Measurements from ENCODE around the gene ZBTB43. TPM values are rescaled to one million over a fixed set of nuclear protein-coding genes. Genes with fewer than 3 reads are reported as not detected.

Gene ZBTB43
- total RNA-seq, 1 donor from 2014 or later, result 12.8 TPM

- no peak for ATAC-seq
Observed at GRCh38 chr9:126832440-126832839, 27.6 kb downstream of the ZBTB43 start.

DNA sequence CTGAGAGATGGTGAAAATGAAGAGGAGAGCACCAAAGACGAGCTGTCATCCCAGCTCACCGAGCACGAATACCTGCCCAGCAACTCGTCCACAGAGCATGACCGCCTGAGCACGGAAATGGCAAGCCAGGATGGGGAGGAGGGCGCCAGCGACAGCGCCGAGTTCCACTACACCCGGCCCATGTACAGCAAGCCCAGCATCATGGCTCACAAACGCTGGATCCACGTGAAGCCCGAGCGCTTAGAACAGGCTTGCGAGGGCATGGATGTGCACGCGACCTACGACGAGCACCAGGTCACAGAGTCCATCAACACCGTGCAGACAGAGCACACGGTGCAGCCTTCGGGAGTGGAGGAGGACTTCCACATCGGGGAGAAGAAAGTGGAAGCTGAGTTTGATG is 28.2 kb downstream of the ZBTB43 start:
- ATAC-seq, result no peak

DNA sequence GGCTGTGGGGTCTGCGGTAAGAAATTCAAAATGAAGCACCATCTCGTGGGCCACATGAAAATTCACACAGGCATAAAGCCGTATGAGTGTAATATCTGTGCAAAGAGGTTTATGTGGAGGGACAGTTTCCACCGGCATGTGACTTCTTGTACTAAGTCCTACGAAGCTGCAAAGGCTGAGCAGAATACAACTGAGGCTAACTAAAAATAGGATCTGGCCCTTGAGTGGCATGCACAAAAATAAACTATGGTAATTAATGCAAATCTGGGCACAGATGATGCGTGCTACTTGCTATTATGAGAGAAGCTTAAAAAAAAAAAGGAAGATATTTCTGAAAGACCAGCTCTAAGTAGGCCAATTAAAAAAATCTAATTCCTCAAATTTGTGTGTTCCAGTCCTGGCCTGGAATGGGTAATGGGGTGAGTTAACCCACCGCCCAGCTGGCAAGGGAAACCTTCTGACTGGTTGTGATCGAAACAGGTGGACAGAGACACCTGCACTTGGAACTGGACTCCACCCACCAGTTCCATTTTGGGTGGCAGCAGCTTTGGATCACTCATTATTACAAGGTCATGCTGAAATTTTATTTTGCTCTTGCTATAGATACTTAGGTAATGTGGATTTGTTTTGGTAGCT is 29.0 kb downstream of the ZBTB43 start:
- no peak for ATAC-seq

DNA sequence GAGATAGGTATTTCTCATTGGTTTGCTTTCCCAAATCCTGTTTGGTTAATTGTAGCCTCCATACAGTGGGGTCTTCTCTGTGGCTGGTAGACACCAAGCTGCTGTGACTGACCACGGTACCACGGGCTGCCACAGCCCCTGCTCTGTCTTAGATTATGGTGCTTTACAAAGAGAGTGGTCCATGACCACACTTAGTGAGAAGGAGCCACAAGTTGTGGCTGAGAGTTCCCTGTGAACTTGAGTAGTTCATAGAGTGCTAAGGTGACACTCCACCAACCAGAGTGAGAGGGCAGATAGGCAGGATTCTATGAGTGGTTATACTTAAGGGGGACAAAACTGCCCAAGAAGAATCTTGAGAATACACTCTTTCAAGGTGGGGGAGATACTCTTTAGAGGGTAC is 29.8 kb downstream of the ZBTB43 start:
- ATAC-seq, result no peak

DNA sequence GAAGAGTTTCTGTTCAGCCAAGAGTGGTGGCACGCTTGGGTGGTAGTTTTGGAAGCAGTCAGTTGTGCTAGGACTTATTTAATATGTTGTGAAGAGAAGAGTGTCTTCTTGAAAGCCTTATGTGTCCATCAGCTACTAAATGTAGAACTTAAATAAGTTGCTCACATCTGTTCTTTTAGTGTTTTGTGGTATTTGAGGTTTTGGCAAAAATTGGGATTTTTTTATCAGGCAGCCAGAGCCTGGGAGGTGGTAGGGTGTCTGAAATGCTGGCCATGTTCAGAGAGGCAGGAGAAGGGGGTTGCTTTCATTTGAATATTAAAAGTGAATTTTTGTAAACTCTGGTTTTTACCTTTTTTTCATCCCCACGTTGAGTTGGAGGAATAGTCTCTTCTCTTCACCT is 31.4 kb downstream of the ZBTB43 start:
- no peak for ATAC-seq

DNA sequence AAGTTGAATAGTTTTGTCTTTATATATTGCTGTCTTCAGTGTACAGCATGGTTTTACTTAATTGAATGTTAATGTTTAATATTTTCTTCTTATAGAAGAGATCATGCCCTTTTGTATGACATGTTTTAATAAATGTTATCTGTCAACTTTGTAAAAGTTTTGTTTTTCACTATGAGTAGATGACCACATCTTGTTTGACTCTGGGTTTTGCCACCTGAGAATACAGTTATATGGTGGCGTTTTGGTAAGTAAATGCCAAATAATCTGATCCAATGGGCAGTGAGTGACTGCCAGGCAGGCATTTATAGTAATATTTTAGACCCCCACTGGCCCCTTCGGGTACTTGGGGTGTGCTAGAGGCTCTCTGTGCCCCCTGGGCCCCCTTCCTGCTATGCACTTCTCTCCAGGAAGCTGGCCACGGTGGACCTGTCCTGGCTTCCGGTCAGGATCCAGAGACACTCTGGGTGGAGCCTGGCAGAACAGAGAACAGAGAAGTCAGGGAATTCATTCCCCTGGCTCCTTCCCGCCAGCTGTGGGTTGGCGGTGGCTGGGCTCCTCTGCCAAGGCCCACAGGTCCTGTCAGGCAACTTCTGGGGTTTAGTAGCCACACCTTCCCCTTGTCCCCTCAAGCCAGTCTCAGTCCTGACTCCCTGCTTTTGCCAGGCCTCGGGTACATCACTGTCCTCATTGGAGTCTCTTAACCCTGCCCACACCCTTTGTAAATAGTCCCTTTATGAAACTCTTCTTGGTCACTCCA is 33.4 kb downstream of the ZBTB43 start:
- ATAC-seq, result peak; percentile 60

- no peak for ATAC-seq
Observed at GRCh38 chr9:126838895-126839294, 34.1 kb downstream of the ZBTB43 start.

DNA sequence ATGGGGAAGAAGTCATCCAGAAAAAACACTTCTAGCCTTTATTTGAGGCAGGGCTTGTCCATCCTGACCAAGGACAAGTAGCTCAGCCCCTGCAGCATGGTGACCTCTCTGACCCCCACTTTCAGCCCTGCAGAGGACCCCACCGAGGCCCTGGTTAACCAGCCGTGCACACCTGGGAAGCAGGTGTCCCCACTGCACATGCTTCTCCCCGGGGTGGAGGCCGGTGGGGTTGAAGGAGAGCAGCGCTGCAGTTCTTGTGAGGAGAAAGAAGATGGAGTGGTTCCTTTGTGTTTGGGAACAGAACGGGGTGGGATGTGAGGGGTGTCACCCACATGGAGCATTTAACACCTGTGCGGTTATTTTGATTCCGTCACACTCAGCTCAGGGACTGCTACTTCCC is 34.5 kb downstream of the ZBTB43 start:
- no peak for ATAC-seq

GRCh38 chr9:126842220-126842842 is 37.5 kb downstream of the ZBTB43 start:
- ATAC-seq, result no peak

DNA sequence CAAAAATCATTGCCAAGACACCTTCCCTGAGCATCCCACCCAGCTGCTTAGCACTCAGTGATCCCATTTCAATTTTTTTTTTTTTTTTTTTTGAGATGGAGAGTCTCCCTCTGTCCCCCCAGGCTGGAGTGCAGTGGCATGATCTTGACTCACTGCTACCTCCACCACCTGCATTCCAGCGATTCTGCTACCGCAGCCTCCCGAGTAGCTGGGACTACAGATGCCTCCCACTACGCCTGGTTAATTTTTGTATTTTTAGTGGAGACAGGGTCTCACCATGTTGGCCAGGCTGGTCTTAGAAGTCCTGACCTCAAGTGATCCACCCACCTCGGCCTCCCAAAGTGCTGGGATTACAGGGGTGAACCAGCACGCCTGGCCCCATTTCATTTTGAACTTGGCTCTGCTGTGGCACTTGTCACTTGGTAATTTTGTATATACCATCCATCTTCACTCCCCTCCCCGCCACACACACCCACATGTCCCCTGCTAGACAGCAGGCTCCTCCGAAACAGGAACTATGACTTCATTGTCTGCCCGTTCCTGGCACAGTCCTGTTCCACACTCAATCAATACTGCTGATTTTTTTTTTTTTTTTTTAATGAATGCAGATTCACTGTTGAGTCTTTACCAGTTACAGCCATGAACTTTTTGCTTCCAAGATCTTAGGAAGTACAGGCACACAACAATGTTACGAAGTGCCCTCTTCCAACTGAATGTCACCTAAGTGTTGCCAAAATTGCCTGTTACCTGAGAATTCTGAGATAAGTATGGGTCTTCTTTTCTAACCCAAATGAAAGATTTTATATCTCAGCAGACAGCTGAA is 38.3 kb downstream of the ZBTB43 start:
- ATAC-seq, result no peak

GRCh38 chr9:126844085-126844484 is 39.2 kb downstream of the ZBTB43 start:
- ATAC-seq, result no peak

DNA sequence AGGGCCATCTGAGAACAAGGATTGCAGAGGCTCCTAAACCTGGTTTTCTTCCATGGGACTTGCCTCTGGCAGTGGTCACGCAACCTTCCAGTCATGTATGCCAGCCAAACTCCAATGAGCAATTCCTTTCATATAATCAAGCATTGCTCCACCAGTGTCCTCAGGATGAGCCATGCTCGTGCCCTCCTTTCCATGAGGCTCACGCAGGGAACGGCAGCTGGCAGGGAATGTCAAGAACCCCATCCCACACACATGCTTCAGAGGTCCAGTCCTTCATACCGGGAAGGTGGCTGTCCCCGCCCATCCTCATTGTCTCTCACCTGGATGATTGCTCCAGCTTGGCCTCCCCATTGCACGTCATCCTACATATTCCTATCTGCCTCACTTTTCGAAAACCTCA is 42.2 kb downstream of the ZBTB43 start:
- ATAC-seq, result no peak

DNA sequence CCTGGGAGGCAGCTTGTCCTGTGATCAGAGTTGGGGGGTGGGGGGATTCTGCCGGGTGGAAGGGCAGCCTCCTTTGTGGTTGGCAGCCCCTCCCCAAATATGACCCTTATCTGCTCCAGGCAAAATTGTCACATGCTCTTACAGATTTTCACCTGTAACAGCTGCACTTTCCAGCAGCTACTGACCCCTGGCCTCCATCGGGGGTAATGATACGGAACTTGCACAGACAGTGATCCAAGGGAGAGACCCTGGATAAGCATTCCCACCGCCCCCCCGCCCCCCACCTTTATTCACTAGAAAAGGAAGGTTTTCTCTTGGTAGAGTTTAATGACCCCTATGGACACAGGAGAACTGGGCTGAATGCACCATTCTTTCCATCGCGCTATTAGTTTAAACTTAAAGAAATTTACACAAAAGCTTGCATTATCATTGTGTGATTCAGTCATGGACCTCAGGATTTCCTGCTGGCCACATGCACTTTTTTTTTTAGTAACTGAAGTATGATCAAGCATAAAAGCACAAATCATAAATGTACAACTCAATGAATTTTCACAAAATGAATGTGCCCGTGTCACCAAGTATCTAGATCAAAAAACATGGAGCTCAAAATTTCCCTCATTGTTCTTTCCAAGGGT is 44.9 kb downstream of the ZBTB43 start:
- ATAC-seq, result no peak

DNA sequence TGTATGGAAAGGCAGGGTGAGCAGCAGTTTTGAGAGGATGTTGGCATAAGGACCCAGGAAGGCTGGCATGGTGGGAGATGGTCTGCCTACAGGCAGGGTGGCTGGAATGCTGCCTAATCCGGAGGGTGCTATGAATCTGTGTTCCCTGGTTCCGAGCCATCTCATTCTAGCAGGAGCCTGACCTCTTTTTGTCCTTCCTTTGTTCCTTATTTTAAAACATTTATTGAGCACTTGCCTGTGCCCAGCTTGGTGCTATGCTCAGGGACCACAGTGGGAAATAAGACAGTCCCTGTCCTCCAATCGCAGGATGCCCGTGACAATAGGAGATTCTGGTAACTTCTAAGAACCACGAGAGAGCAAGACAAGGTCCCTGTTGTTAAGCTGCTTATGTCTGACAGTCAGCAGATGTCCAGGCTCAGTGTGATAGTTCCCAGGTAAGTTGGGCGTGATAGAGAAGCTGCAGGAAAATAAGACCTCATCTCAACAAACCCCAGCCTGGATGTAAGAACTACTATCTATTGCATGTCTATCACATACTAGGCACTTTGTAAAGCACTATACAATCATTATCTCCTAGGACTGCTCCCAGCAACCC is 46.5 kb downstream of the ZBTB43 start:
- ATAC-seq, result no peak

DNA sequence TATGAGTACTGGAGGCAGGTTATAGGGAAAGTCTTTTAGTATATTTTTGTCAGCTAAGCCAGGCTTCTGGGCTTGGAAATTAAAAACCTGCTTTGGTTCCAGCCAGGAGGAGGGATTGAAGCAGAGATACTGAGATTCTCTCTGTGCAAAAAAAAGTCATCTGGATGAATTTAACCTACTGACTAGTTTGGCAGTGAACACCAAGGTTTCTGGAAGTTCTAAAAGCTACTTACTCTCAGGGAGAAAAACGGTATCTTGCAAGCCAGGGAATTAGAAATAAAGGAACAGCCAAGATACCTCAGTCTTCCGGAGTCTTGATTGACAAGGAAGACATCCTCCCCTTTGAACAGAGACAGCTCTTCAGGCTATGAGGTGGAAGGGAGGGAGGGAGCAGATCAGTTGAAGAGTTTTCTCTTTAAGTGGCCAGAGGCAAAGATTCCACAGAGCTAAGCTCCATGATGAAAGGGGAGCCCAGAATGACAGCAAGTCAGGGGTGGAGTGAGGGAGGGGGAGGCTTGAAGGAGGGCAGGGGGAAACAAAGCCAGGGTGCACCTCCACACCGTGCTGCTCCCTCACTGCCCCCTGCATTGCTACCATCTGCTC is 47.3 kb downstream of the ZBTB43 start:
- no peak for ATAC-seq

- no peak for ATAC-seq
Observed at GRCh38 chr9:126853667-126854066, 48.8 kb downstream of the ZBTB43 start.

GRCh38 chr9:126854734-126855133 is 49.9 kb downstream of the ZBTB43 start:
- ATAC-seq, result no peak

- no peak for ATAC-seq
Observed at GRCh38 chr9:126856326-126856877, 51.6 kb downstream of the ZBTB43 start.

DNA sequence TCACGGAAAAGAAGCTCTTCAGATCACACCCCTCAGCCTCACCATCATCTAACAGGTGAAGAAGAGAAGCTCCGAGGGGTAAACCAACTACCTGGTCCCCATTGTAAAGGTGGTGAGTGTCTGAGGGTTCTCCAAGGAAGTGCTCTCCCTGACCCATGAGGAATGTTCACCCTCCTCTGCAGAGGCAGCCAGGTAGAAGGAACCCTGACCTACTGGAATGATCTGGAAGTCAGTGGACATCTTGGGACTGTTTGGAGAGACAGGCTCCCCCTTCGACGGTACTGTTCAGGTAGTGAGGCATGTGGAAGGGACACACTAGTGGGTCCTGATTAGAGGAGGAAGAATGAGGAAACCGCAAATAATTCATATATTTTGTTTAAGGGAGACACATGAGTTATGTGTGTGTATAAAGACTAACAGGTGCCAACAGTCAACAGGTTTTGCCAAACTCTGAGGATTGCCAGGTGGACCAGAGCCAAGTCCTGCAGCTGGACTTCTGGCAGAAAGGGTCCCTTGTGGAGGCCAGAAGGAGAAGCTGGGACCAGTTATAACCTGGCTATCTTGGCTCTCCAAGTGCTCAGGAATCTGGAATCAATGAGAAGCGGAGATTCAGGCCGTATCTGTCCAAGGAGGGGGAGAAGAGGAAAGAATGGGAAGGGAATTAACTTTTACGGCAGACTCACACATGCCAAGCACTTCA is 52.6 kb downstream of the ZBTB43 start:
- no peak for ATAC-seq

GRCh38 chr9:126859111-126859510 is 54.3 kb downstream of the ZBTB43 start:
- ATAC-seq, result no peak

All from esophagus mucosa (tissue), 1 donor.